Panc1 (cell line): ENCODE measurements around the gene CCNYL1. TPM values are rescaled to one million over a fixed set of nuclear protein-coding genes. Genes with fewer than 3 reads are reported as not detected.

Source experiments
- ATAC-seq: fragments of 200-7000 bp; cut with Tn5 transposase; 2 replicates; pipeline ENCODE4 v1.9.1; 2020; ENCODE audit warnings: mild to moderate bottlenecking, moderate library complexity
- BruUV-seq: library from RNA; stranded (reverse); fragments of 400-500 nt; replicated peaks from 2 replicates; lab custom pipeline; 2021; lab: Mats Ljungman, UMichigan
- CTCF ChIA-PET: fragments of 300-600 bp; sonication (Branson Sonifier 250); formaldehyde crosslinking; loops from one replicate; lab custom pipeline; 2022; ENCODE audit warnings: antibody characterized with exemption; lab: Charles Lee
- POLR2A ChIA-PET: fragments of 300-600 bp; sonication (Branson Sonifier 250); formaldehyde crosslinking; loops from one replicate; lab custom pipeline; 2022; ENCODE audit warnings: antibody characterized with exemption; lab: Charles Lee
- DNase-seq: peaks from one replicate; pipeline ENCODE4 v3.0.0-alpha.2; 2010; ENCODE audit warnings: low read depth, low spot score
- H3K27ac ChIP-seq: 2 replicates; pipeline ENCODE4 v1.5.1; 2011; ENCODE audit warnings: mild to moderate bottlenecking, low read length, inconsistent platforms
- H3K27me3 ChIP-seq: fragments of 200-500 bp; sonication (Bioruptor generic); 2 replicates; pipeline ENCODE4 v1.6.0; 2014; ENCODE audit warnings: low read length, inconsistent platforms; ENCODE audit not compliant: control insufficient read depth, insufficient read depth
- H3K36me3 ChIP-seq: fragments of 200-500 bp; sonication (Bioruptor generic); 2 replicates; pipeline ENCODE4 v1.5.1; 2014; ENCODE audit warnings: inconsistent platforms, mild to moderate bottlenecking, low read length, moderate library complexity; ENCODE audit not compliant: control insufficient read depth, insufficient read depth
- H3K4me1 ChIP-seq: 2 replicates; pipeline ENCODE4 v1.5.1; 2011; ENCODE audit warnings: inconsistent platforms, mild to moderate bottlenecking, low read length, moderate library complexity; ENCODE audit not compliant: control insufficient read depth, insufficient read depth
- H3K4me3 ChIP-seq, 2 experiments: 2 replicates each; pipeline ENCODE4 v1.5.1; 2011 to 2012; ENCODE audit warnings: low read depth in 2 of 2, low read length in 2 of 2, mild to moderate bottlenecking in 2 of 2, inconsistent platforms in 1 of 2, moderate library complexity in 1 of 2
- H3K9me3 ChIP-seq: fragments of 200-500 bp; sonication (Bioruptor generic); 2 replicates; pipeline ENCODE4 v1.5.1; 2014; ENCODE audit warnings: low read depth, mild to moderate bottlenecking, inconsistent platforms, low read length, moderate library complexity; ENCODE audit not compliant: control insufficient read depth, insufficient read depth
- POLR2AphosphoS5 ChIP-seq: IDR thresholded peaks from 2 replicates; pipeline ENCODE4 v1.6.1; 2012; ENCODE audit warnings: mild to moderate bottlenecking, low read depth, low read length, moderate library complexity
- SIN3A ChIP-seq: IDR thresholded peaks from 2 replicates; pipeline ENCODE4 v1.6.1; 2012; ENCODE audit warnings: low read depth, mild to moderate bottlenecking, low read length, moderate library complexity, borderline replicate concordance; ENCODE audit not compliant: insufficient read depth
- TCF7L2 ChIP-seq: IDR thresholded peaks from 2 replicates; pipeline ENCODE4 v1.6.1; 2011; ENCODE audit warnings: mild to moderate bottlenecking, low read depth, low read length, inconsistent platforms
- in situ Hi-C: cut with HindIII; loops from 2 replicates; pipeline ENCODE4 v1.10.0; 2016; ENCODE audit warnings: low sequenced_read_pairs, low pct_unique_long_range_greater_than_20kb
- intact Hi-C: fragments of 100-400 bp; cut with micrococcal nuclease; formaldehyde crosslinking; loops from one replicate; pipeline ENCODE4 v1.10.0; 2022; ENCODE audit not compliant: unreplicated experiment
- total RNA-seq: library from RNA; stranded (reverse); gene quantifications from one replicate; pipeline ENCODE4 v1.2.1, GENCODE V29; 2021; ENCODE audit not compliant: unreplicated experiment
- TF ChIP-seq, protein P1 (sequence below), 2 experiments: IDR thresholded peaks; 2 replicates each; pipeline ENCODE4 v1.6.1; 2011 to 2012; ENCODE audit warnings: low read depth in 2 of 2, control low read depth in 1 of 2, low read length in 1 of 2, mild to moderate bottlenecking in 1 of 2, moderate library complexity in 1 of 2; ENCODE audit not compliant: insufficient read depth in 1 of 2
- TF ChIP-seq, protein P2 (sequence below): fragments of 450-650 bp; IDR thresholded peaks from 2 replicates; pipeline ENCODE4 v1.5.1; 2017; ENCODE audit warnings: mild to moderate bottlenecking

CCNYL1 gene
- total RNA-seq, 1 experiment from 2014 or later, result 31.4 TPM

DNA sequence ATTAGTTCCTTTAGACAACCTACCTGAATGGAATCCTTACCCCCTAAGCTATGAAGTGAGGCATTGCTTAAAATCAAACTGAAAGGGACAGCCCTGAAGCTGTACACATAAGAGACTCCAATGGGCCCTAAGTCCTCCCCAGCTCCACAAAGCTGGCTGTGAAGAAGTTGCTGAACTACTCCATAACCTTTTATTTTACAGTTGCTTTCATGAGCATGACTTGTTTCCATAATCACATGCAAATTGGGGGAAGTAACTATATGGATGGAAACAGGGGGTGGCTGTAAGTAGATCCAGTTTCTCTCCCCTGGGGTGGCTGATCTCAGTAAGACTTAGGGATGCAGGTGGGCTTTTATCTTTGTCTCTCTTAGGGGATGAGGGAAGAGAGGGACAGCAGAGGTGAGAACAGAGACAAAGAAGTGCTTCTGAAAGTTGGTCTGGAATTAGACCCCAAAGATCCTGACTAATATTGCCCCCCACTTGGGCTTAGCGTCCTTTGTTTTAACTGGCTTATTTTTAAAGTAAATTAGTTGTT, 52.7 kb downstream of the CCNYL1 start:
- ChIA-PET CTCF (no interaction called here), POLR2A (no interaction called here)
- H3K36me3 ChIP-seq, result no peaks in the 10 kb centered on the region; the same call in 1 of the 2 replicates
- intact Hi-C loops, result no loop called here
- ATAC-seq (no peak), DNase-seq (no peak)
- no peaks in the 10 kb centered on the region for H3K27me3 ChIP-seq
- no peak overlapping the region for H3K4me3 ChIP-seq
- H3K9me3 ChIP-seq, result no peaks in the 10 kb centered on the region
- TF ChIP-seq, protein P1, sequence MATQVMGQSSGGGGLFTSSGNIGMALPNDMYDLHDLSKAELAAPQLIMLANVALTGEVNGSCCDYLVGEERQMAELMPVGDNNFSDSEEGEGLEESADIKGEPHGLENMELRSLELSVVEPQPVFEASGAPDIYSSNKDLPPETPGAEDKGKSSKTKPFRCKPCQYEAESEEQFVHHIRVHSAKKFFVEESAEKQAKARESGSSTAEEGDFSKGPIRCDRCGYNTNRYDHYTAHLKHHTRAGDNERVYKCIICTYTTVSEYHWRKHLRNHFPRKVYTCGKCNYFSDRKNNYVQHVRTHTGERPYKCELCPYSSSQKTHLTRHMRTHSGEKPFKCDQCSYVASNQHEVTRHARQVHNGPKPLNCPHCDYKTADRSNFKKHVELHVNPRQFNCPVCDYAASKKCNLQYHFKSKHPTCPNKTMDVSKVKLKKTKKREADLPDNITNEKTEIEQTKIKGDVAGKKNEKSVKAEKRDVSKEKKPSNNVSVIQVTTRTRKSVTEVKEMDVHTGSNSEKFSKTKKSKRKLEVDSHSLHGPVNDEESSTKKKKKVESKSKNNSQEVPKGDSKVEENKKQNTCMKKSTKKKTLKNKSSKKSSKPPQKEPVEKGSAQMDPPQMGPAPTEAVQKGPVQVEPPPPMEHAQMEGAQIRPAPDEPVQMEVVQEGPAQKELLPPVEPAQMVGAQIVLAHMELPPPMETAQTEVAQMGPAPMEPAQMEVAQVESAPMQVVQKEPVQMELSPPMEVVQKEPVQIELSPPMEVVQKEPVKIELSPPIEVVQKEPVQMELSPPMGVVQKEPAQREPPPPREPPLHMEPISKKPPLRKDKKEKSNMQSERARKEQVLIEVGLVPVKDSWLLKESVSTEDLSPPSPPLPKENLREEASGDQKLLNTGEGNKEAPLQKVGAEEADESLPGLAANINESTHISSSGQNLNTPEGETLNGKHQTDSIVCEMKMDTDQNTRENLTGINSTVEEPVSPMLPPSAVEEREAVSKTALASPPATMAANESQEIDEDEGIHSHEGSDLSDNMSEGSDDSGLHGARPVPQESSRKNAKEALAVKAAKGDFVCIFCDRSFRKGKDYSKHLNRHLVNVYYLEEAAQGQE (IDR thresholded peaks at IDR 0.05; ENCODE audit: insufficient read depth in 1 of 2, low read depth in 2 of 2, low read length in 1 of 2), result no peak
- TF ChIP-seq, protein P2, sequence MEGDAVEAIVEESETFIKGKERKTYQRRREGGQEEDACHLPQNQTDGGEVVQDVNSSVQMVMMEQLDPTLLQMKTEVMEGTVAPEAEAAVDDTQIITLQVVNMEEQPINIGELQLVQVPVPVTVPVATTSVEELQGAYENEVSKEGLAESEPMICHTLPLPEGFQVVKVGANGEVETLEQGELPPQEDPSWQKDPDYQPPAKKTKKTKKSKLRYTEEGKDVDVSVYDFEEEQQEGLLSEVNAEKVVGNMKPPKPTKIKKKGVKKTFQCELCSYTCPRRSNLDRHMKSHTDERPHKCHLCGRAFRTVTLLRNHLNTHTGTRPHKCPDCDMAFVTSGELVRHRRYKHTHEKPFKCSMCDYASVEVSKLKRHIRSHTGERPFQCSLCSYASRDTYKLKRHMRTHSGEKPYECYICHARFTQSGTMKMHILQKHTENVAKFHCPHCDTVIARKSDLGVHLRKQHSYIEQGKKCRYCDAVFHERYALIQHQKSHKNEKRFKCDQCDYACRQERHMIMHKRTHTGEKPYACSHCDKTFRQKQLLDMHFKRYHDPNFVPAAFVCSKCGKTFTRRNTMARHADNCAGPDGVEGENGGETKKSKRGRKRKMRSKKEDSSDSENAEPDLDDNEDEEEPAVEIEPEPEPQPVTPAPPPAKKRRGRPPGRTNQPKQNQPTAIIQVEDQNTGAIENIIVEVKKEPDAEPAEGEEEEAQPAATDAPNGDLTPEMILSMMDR, result no peak
- TF ChIP-seq SIN3A (no peak), TCF7L2 (no peak), POLR2AphosphoS5 (no peak)
- H3K27ac ChIP-seq, result no peak overlapping the region
- H3K4me1 ChIP-seq, result peaks cover 15% of the 10 kb centered on the region
- in situ Hi-C loops, result no loop called here
- no TSS peak for BruUV-seq

DNA sequence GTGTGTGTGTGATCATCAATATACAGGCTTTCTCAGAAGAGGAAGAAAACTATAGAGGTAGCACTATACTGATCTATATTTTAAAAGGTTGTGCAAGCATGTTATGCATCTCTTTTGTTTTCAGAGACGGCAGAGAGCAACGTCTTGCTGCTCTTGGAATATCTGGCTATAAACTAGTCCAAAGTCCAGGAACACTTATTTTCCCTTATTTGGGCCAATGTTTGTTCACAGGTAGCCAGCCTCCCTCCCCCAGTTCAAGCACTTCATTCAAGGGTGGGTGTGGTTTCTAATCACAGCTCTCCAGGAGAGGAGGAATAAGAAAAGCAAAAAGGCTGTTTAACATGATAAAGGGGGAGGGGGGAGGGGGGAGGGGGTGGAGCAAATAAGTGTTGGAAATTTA, 54.1 kb downstream of the CCNYL1 start:
- BruUV-seq, result no TSS peak
- no peaks in the 10 kb centered on the region for H3K9me3 ChIP-seq
- TF ChIP-seq, protein P1 (IDR thresholded peaks at IDR 0.05; ENCODE audit: insufficient read depth in 1 of 2, low read depth in 2 of 2, low read length in 1 of 2), result no peak
- POLR2A ChIA-PET, result no interaction called here
- intact Hi-C loops (loop anchor here (5.0 kb wide), 2 partner anchors 267 to 307 kb away; no protein-coding TSS in a partner anchor), in situ Hi-C loops (no loop called here)
- H3K36me3 ChIP-seq, result no peaks in the 10 kb centered on the region; the same call in 1 of the 2 replicates
- CTCF ChIA-PET, result interaction anchor here (1.4 kb wide), 1 partner anchor 275 kb away, joined by 10 read pairs; no protein-coding TSS in a partner anchor
- DNase-seq, result no peak
- H3K4me1 ChIP-seq, result peaks cover 15% of the 10 kb centered on the region
- no peak for ATAC-seq
- no peak overlapping the region for H3K27ac ChIP-seq
- no peak overlapping the region for H3K4me3 ChIP-seq
- H3K27me3 ChIP-seq, result no peaks in the 10 kb centered on the region
